ENCODE measurements around the gene RYR2.
A peak's percentile ranks its signal among the peaks of the same experiment; 100 is the strongest.
"Not testable (repeated sequence)": the region's sequence is repeated elsewhere in the genome, so short reads cannot be mapped to it uniquely, and the experiment has no call there.

RYR2 gene

GRCh38 chr1:237353918-237354317 lies 311.9 kb downstream of the RYR2 start:
- DNase-seq, result no peak
- ATAC-seq, result no peak

DNA sequence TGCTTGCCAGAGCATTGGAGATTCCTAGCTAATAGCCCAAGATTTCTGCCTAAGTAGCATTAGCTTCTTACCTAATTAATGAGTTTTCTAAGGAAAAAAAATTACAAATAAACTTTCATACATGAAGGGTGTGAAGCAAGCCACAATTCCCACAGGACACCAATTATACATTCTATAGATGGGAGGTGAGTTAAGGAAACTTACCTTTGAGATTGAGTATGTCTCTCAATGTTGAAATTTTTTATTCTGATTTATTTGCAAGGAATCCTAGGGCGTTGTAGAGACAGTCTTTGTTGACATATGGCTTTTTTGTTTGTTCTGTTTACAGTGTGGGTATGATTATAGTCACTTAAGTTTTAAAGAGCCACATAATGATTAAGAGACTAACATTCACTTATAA lies 313.0 kb downstream of the RYR2 start:
- ATAC-seq (no peak), DNase-seq (no peak)

DNA sequence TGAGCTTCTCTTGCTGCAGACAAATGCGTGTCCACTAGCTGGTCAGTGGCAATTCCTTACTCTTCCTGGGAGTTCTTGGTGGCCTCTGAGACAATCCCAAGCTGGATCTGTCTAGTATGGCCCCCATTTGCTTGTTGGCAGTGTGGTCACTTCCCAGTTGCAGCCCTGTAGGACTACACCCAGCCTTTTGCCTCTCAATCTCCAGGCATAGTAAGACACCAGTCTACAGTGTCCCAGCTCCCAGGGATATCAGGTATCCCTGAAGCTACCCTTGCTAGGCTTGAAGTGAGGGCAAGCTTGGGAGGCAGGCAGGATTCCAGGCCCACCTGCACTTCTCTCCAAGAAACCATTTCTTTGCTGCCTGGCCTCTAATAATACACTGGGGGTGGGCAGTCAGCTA lies 316.6 kb downstream of the RYR2 start:
- ATAC-seq (no peak), DNase-seq (no peak)

DNA sequence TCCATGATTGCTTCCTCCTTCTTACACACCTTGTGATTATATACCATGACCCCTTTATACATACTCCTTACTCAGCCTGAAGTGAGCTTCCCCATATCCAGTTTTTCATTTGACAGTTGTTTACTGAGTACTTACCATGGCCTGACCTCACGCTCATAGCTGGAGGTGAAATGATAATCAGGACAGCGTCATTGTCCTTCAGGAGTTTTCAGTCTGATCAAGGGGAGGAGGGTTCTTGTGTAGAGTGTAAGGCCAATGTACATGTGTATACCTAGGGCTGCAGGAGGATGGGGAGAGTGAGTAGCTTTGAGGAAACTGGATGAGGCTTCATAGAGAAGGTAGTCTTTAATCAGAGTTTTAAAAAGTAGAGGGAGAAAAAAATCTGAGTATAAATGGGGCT lies 325.8 kb downstream of the RYR2 start:
- ATAC-seq (no peak), DNase-seq (no peak)

- DNase-seq, ATAC-seq: not testable (repeated sequence)
Observed at GRCh38 chr1:237371477-237371876, 329.5 kb downstream of the RYR2 start.

DNA sequence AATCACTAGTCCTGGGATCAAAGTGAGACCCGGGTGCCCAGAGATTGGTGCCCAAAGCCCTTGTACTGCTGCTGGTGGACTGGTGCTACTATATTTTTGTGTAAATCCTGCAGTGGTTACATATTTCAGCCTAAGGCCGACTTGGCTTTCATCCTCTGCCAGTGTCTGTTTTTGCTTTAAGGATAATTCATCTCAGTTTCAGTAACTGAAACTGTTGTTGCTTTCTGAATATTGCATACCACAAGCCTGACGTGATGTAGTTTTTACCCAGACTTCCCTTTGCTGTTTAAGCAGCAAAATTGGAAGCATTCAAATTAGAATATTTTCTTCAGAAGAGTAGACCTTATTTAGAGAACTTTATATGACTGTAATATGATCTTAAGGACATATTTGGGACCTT lies 341.8 kb downstream of the RYR2 start:
- DNase-seq (no peak), ATAC-seq (no peak)

- no peak for ATAC-seq
Observed at GRCh38 chr1:237384213-237384612, 342.2 kb downstream of the RYR2 start.

DNA sequence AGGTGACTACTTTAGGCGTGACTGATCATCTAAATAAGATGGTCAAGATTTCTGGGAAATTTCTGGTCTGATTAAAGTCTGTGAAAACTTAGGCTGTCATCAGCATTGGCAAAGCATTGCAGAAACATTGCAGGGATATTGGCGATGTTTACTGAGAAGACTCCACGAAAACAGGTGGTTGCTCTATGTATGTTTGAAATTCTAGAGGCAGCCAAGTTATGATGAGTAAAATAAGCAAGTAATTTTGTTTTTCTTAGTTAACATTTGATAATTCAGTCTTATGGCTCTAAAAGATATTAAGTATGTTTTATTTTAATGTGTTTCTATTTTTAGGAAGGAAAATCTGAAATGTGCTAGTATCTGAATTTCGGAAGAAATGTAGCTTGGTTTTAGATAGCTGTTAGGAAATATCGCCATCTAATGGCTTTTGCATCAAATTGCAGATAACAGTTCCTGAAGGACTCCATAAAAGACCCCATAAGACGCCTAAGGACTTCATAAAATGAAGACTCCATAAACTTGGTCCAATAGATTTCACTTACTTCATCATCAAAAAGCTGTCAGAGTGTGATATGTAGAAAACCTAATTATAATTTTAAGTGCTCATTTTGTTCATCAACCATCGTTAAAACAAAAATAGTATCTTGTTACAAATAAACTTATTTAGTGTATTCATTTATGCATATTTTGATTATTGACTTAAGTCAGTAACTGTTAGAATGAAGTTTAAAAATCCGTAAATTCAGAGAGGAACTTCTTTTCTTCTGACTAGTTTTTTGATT lies 344.6 kb downstream of the RYR2 start:
- DNase-seq (no peak), ATAC-seq (no peak)

More at GRCh38 chr1:237384213-237384612, 342.2 kb downstream of the RYR2 start:
- no peak for DNase-seq

GRCh38 chr1:237387144-237387505 lies 345.1 kb downstream of the RYR2 start:
- ATAC-seq, result no peak
- DNase-seq, result no peak

DNA sequence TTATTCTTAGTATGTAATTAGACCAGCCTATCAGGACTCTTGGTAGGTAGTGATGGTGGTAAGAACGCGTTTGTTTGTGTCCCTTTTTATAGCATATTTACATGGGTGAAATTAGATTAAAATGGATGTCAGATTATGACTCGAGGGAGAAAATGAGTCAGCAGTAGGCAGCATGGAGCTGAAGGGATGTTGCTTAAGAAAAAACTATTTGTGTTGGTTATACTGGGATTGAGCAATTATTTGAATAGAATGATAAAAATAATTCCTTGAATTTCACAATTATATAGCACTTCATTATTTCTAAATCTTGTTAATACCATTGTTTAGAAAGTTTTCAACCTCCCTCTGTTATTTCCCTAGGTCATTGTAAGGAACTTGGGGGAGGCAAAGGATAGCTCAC lies 348.8 kb downstream of the RYR2 start:
- no peak for ATAC-seq
- no peak for DNase-seq

GRCh38 chr1:237393632-237394031 lies 351.6 kb downstream of the RYR2 start:
- ATAC-seq (no peak), DNase-seq (no peak)

DNA sequence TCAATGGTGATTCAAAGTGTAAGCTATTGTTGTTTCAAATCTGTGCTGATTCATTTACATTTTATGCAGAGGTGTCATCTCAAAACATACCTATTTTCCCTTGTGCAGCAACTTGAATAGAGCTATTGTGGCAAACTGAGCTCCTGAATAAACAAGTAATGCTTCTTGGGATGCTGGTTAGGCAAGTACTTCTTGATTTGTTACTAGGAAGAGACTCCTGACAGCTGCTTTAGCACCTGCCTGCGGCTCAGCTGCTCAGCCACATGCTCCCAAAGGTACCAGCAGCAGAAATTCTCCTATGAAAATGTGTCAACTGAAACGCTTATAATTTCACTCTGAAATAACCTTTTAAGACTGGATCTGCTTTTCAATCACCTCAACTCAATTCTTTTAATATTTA lies 352.3 kb downstream of the RYR2 start:
- DNase-seq (no peak), ATAC-seq (no peak)

DNA sequence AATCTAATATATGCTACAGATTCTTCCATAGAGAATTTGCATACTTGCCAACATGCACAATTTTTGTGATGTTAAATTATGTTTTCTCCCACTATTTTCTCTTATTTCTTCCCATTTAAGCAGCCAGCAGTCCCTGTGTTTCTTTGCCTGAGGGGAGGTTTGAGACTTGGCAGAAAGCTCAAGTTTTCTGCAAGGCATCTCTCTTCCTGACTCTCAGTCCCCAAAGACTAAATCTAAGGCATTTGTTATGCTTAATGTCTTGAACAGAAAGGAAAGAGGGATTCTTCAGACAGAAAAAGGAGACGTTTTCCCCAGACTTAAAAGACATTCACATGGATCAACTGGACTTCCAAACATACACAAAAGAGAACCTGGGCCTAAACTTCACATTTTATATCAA lies 354.4 kb downstream of the RYR2 start:
- DNase-seq (no peak), ATAC-seq (no peak)

DNA sequence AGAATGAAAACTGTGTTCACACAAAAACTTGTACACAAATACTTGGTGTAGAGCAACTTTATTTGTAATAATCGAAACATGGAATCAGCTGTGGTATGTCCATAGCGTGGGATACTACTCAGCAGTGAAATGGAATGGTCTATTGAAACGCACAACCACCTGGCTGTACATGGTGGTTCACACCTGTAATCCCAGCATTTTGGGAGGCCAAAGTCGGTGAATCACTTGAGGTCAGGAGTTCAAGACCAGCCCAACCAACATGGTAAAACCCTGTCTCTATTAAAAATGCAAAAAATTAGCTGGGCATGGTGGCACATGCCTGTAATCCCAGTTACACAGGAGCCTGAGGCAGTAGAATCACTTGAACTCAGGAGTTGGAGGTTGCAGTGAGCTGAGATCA lies 356.8 kb downstream of the RYR2 start:
- ATAC-seq (no peak), DNase-seq (no peak)

GRCh38 chr1:237405912-237406311 lies 363.9 kb downstream of the RYR2 start:
- DNase-seq (no peak), ATAC-seq (no peak)

DNA sequence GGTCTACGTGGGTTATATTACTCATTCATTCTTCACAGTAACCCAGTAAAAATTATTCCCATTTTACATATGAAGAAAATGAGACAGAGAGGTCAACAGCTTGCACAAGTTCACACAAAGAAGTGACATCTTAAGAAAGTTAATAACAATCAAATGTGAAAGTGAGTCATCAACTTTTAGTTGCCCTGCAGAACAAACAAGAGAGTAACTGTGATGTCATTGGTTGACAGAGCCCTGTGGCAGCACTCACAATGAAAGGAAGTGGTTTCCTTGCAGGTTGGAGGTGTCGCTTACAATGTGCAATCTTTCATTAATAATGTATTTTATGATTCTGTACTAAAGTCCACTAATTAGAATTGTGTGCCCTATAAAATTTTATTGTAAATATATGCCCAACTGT lies 369.6 kb downstream of the RYR2 start:
- peak; percentile 43 for ATAC-seq
- no peak for DNase-seq

DNA sequence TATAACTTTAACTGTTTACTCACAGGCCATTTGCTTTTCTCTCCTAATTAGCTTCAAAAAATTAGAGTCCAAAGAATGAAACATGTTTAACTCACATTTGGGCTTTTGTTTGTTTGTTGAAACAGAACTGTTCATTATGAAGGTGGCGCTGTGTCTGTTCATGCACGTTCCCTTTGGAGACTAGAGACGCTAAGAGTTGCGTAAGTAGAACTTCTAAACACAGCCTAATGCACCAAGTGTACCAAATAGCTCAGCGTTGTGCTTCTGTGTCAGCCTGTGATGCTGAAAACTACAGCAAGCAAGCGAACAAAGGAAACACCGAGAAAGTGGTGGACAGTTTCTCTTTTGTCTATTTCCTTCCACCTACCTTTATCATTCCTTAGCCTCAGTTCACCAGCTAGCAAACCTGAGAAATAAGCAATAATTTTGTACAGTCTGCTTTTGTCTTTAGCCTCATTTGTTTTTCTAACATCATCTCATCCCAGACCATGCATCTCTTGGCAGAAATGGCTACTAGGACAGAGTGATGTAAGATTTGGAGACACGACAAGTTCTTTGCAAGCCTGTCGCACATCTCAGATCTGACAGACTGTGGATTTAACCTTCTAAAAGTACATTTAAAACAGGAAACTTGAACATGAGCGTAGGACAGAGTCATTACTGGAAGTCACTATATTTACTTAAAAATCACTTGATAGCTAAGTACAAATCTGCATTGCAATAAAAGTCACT lies 375.1 kb downstream of the RYR2 start:
- ATAC-seq, result no peak
- DNase-seq, result no peak

DNA sequence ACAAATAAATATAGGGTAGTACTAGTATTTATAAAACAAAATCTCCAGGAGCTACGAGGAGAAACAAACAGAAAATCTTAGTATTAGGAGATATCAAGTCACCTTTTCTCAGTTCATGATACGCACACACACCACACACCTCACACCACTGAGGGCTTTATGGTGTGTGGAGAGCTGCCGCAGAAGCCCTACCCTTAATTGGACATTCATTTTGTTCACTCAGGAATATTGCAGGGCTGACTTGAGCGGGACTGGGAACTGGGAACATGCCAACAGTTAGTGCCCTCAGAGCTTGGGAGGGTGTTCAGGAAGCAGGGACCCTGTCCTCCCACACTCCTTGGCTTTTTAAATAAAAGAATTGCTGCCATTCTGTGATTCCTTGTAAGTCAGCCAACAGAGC lies 386.8 kb downstream of the RYR2 start:
- DNase-seq (no peak), ATAC-seq (no peak)

DNA sequence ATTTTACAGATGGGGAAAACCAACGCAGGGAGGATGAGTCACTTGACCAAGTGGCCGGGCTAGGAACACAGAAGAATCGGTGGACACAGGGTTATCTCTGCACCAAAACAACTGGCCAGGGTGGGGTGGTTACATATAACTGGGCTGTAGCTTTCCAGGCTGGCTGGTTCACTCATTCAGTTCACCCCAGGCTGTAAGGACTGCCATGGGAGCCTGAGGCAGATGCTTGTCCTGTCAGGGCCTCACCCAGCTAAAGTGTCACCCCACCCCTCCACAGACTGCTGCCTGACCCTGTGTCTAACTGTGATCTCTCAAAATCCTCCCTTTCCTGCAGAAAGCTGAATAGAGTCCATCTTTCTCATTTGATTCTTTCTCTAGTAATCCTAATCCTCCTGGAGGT lies 387.3 kb downstream of the RYR2 start:
- no peak for ATAC-seq
- DNase-seq, result no peak

GRCh38 chr1:237431448-237431847 lies 389.5 kb downstream of the RYR2 start:
- DNase-seq, result no peak
- no peak for ATAC-seq

- DNase-seq (no peak), ATAC-seq (no peak)
Observed at GRCh38 chr1:237440346-237440745, 398.4 kb downstream of the RYR2 start.

GRCh38 chr1:237444120-237444790 lies 402.3 kb downstream of the RYR2 start:
- DNase-seq, result no peak
- no peak for ATAC-seq

DNA sequence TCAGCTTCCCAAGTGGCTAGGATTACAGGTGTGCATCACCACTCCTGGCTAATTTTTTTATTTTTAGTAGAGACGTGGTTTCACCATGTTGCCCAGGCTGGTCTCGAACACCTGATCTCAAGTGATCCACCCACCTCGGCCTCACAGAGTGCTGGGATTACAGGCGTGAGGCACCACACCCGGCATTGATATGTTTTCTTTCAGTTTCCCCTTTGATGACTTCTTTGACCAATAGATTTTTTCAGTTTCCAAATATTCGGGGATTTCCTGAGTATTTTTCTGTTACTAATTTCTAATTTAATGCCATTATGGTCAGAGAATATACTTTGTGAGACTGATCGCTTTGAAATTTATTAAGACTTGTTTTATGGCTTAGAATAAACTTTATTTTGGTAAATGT lies 406.1 kb downstream of the RYR2 start:
- DNase-seq, result no peak

More for the DNA sequence above, 406.1 kb downstream of the RYR2 start:
- no peak for ATAC-seq
